ENCODE data around the gene ASCL2. TPM values are rescaled to one million over a fixed set of nuclear protein-coding genes. Genes with fewer than 3 reads are reported as not detected.

ASCL2 gene
- total and polyA plus RNA-seq, 2 donors from 2014 or later = 1.2 to 5.0 TPM

GRCh38 chr11:2222451-2222850, 47.9 kb downstream of the ASCL2 start:
- H3K36me3 ChIP-seq (ENCODE audit: control insufficient read depth in 2 of 3, insufficient read depth in 3 of 3, low read length in 3 of 3) = no peaks in the 10 kb centered on the region
- no peak for TF ChIP-seq CTCF (IDR thresholded peaks at IDR 0.05; ENCODE audit: borderline replicate concordance, extremely low read depth, insufficient read depth)
- no peak overlapping the region for H3K9ac ChIP-seq (ENCODE audit: low read length in 3 of 3)
- H3K4me3 ChIP-seq (ENCODE audit: low read length in 3 of 3) = no peak overlapping the region
- DNase-seq = no peak
- H3K9me3 ChIP-seq (ENCODE audit: control insufficient read depth in 2 of 3, insufficient read depth in 1 of 3, low read length in 3 of 3) = peaks cover 0 to 7% (median 0%) of the 10 kb centered on the region in 3 donors
- H3K27me3 ChIP-seq (ENCODE audit: control insufficient read depth, insufficient read depth, low read length) = no peaks in the 10 kb centered on the region
- H3K4me1 ChIP-seq (ENCODE audit: control insufficient read depth in 2 of 3, insufficient read depth in 2 of 3, low read depth in 1 of 3, low read length in 3 of 3) = no peaks in the 10 kb centered on the region
- intact Hi-C loops (cut with DNase I) = no loop called here
- H3K27ac ChIP-seq (ENCODE audit: low read depth in 2 of 2, low read length in 2 of 2) = no peak overlapping the region
- FAIRE-seq = no peak

- Histone ChIP-seq H3K27me3 (ENCODE audit: control insufficient read depth, insufficient read depth, low read length) (no peaks in the 10 kb centered on the region), H3K4me1 (ENCODE audit: control insufficient read depth in 2 of 3, insufficient read depth in 2 of 3, low read depth in 1 of 3, low read length in 3 of 3) (no peaks in the 10 kb centered on the region), H3K9ac (ENCODE audit: low read length in 3 of 3) (no peak overlapping the region), H3K4me3 (ENCODE audit: low read length in 3 of 3) (no peak overlapping the region), H3K9me3 (ENCODE audit: control insufficient read depth in 2 of 3, insufficient read depth in 1 of 3, low read length in 3 of 3) (peaks cover 0 to 7% (median 0%) of the 10 kb centered on the region in 3 donors), H3K27ac (ENCODE audit: low read depth in 2 of 2, low read length in 2 of 2) (no peak overlapping the region), H3K36me3 (ENCODE audit: control insufficient read depth in 2 of 3, insufficient read depth in 3 of 3, low read length in 3 of 3) (no peaks in the 10 kb centered on the region)
- FAIRE-seq (no peak), DNase-seq (no peak)
- TF ChIP-seq CTCF (IDR thresholded peaks at IDR 0.05; ENCODE audit: borderline replicate concordance, extremely low read depth, insufficient read depth) = no peak
- intact Hi-C loops (cut with DNase I) = no loop called here
Observed at GRCh38 chr11:2221591-2221990, 48.8 kb downstream of the ASCL2 start.

GRCh38 chr11:2221024-2221423, 49.4 kb downstream of the ASCL2 start:
- DNase-seq = no peak
- no peaks in the 10 kb centered on the region for H3K4me1 ChIP-seq (ENCODE audit: control insufficient read depth in 2 of 3, insufficient read depth in 2 of 3, low read depth in 1 of 3, low read length in 3 of 3)
- FAIRE-seq = no peak
- TF ChIP-seq CTCF (IDR thresholded peaks at IDR 0.05; ENCODE audit: borderline replicate concordance, extremely low read depth, insufficient read depth) = no peak
- peaks cover 0 to 7% (median 0%) of the 10 kb centered on the region in 3 donors for H3K9me3 ChIP-seq (ENCODE audit: control insufficient read depth in 2 of 3, insufficient read depth in 1 of 3, low read length in 3 of 3)
- H3K4me3 ChIP-seq (ENCODE audit: low read length in 3 of 3) = no peak overlapping the region
- no peak overlapping the region for H3K27ac ChIP-seq (ENCODE audit: low read depth in 2 of 2, low read length in 2 of 2)
- intact Hi-C loops (cut with DNase I) = no loop called here
- H3K9ac ChIP-seq (ENCODE audit: low read length in 3 of 3) = no peak overlapping the region
- H3K36me3 ChIP-seq (ENCODE audit: control insufficient read depth in 2 of 3, insufficient read depth in 3 of 3, low read length in 3 of 3) = no peaks in the 10 kb centered on the region
- H3K27me3 ChIP-seq (ENCODE audit: control insufficient read depth, insufficient read depth, low read length) = no peaks in the 10 kb centered on the region

- Histone ChIP-seq H3K4me1 (ENCODE audit: control insufficient read depth in 2 of 3, insufficient read depth in 2 of 3, low read depth in 1 of 3, low read length in 3 of 3) (no peaks in the 10 kb centered on the region), H3K27ac (ENCODE audit: low read depth in 2 of 2, low read length in 2 of 2) (no peak overlapping the region), H3K4me3 (ENCODE audit: low read length in 3 of 3) (no peak overlapping the region), H3K9ac (ENCODE audit: low read length in 3 of 3) (no peak overlapping the region), H3K36me3 (ENCODE audit: control insufficient read depth in 2 of 3, insufficient read depth in 3 of 3, low read length in 3 of 3) (no peaks in the 10 kb centered on the region), H3K27me3 (ENCODE audit: control insufficient read depth, insufficient read depth, low read length) (no peaks in the 10 kb centered on the region), H3K9me3 (ENCODE audit: control insufficient read depth in 2 of 3, insufficient read depth in 1 of 3, low read length in 3 of 3) (peaks cover 0 to 7% (median 0%) of the 10 kb centered on the region in 3 donors)
- intact Hi-C loops (cut with DNase I) = no loop called here
- no peak for TF ChIP-seq CTCF (IDR thresholded peaks at IDR 0.05; ENCODE audit: borderline replicate concordance, extremely low read depth, insufficient read depth)
- DNase-seq (no peak), FAIRE-seq (no peak)
Observed at GRCh38 chr11:2220173-2220771, 50.1 kb downstream of the ASCL2 start.
